HepG2 (cell line): ENCODE measurements around the gene ZNF615.

Experiments used
- CTCF ChIP-seq: sonication (generic); formaldehyde crosslinking; IDR thresholded peaks from 2 replicates; pipeline ENCODE4 v1.5.0; 2020; ENCODE audit warnings: mild to moderate bottlenecking, missing genetic modification reagents, moderate library complexity
- EZH2 ChIP-seq: conservative IDR thresholded peaks from 2 replicates; pipeline ENCODE4 v1.6.1; 2012; ENCODE audit warnings: mild to moderate bottlenecking, low read depth, low read length, moderate library complexity
- HOXA7 ChIP-seq: sonication (generic); formaldehyde crosslinking; IDR thresholded peaks from 2 replicates; pipeline ENCODE4 v1.8.1; 2022; ENCODE audit warnings: mild to moderate bottlenecking, missing genetic modification reagents, moderate library complexity
- MAFK ChIP-seq, 2 experiments: IDR thresholded peaks in 1 of 2; conservative IDR thresholded peaks in 1 of 2; 2 replicates each; pipeline ENCODE4 v1.6.1; 2011; ENCODE audit warnings: improper control_type of control experiment in 2 of 2, low read length in 2 of 2
- MAZ ChIP-seq, 2 experiments: sonication (generic) in 1 of 2; formaldehyde crosslinking in 1 of 2; IDR thresholded peaks; 2 replicates each; pipeline versions ENCODE4 v1.5.0 to v1.6.1; 2012 to 2020; ENCODE audit warnings: low read depth in 2 of 2, mild to moderate bottlenecking in 2 of 2, borderline replicate concordance in 1 of 2, improper control_type of control experiment in 1 of 2, low read length in 1 of 2, missing genetic modification reagents in 1 of 2, moderate library complexity in 1 of 2
- ONECUT2 ChIP-seq: sonication (generic); formaldehyde crosslinking; IDR thresholded peaks from 2 replicates; pipeline ENCODE4 v1.4.0; 2020; ENCODE audit warnings: missing genetic modification reagents
- POLR2A ChIP-seq, 2 experiments: IDR thresholded peaks; 2 replicates each; pipeline ENCODE4 v1.6.1; 2011; ENCODE audit warnings: low read depth in 2 of 2, low read length in 2 of 2, mild to moderate bottlenecking in 1 of 2, moderate library complexity in 1 of 2; ENCODE audit not compliant: insufficient read depth in 1 of 2
- RBAK ChIP-seq: sonication (generic); formaldehyde crosslinking; IDR thresholded peaks from 2 replicates; pipeline ENCODE4 v1.5.1; 2020; ENCODE audit warnings: mild to moderate bottlenecking, missing genetic modification reagents
- ZMAT3 ChIP-seq: sonication (generic); formaldehyde crosslinking; conservative IDR thresholded peaks from 2 replicates; pipeline ENCODE4 v1.7.0; 2021; ENCODE audit warnings: missing genetic modification reagents
- ZNF33A ChIP-seq: sonication (generic); formaldehyde crosslinking; IDR thresholded peaks from 2 replicates; pipeline ENCODE4 v1.5.1; 2020; ENCODE audit warnings: missing genetic modification reagents, mild to moderate bottlenecking, moderate library complexity, borderline replicate concordance
- ZNF577 ChIP-seq: sonication (generic); formaldehyde crosslinking; IDR thresholded peaks from 2 replicates; pipeline ENCODE4 v1.4.0; 2020; ENCODE audit warnings: mild to moderate bottlenecking, low read depth, missing genetic modification reagents, borderline replicate concordance
- TF ChIP-seq, protein P1 (sequence below): sonication (generic); formaldehyde crosslinking; IDR thresholded peaks from 2 replicates; pipeline ENCODE4 v1.4.0; 2020; ENCODE audit warnings: missing genetic modification reagents

DNA sequence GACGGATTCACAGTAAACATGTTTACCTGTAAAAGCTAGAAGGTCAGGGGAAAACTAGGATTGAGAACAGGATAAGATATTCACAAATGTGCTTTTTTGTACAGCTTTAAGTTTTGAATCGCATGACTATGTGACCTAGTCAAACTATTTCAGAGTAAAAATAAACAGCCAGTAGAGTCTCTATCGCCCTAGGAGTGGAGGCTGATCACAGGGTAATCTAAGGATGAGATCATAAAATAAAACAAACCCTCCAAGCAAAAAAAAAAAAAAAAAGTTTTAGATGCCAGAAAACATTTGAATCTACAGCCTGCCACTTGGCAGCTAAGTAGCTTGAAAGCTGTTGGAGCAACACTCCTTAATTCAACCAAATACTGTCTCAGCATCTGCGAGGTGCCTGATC, 48.2 kb downstream of the ZNF615 start:
- no peak for TF ChIP-seq MAFK (conservative IDR thresholded peaks at IDR 0.05 in 1 of 2, IDR thresholded peaks at IDR 0.05 in 1 of 2; ENCODE audit: low read length in 2 of 2)
- TF ChIP-seq CTCF (CRISPR knock-in tag) = no peak
- no peak for TF ChIP-seq ZMAT3 (CRISPR knock-in tag)
- no peak for TF ChIP-seq HOXA7 (CRISPR knock-in tag)
- no peak for TF ChIP-seq EZH2
- no peak for TF ChIP-seq ZNF577 (CRISPR knock-in tag)
- no peak for TF ChIP-seq POLR2A (IDR thresholded peaks at IDR 0.05; ENCODE audit: insufficient read depth in 1 of 2, low read depth in 2 of 2, low read length in 2 of 2)
- TF ChIP-seq, protein P1, sequence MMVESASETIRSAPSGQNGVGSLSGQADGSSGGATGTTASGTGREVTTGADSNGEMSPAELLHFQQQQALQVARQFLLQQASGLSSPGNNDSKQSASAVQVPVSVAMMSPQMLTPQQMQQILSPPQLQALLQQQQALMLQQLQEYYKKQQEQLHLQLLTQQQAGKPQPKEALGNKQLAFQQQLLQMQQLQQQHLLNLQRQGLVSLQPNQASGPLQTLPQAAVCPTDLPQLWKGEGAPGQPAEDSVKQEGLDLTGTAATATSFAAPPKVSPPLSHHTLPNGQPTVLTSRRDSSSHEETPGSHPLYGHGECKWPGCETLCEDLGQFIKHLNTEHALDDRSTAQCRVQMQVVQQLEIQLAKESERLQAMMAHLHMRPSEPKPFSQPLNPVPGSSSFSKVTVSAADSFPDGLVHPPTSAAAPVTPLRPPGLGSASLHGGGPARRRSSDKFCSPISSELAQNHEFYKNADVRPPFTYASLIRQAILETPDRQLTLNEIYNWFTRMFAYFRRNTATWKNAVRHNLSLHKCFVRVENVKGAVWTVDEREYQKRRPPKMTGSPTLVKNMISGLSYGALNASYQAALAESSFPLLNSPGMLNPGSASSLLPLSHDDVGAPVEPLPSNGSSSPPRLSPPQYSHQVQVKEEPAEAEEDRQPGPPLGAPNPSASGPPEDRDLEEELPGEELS (CRISPR knock-in tag) = no peak
- no peak for TF ChIP-seq MAZ (IDR thresholded peaks at IDR 0.05; ENCODE audit: borderline replicate concordance, low read depth, low read length)
- TF ChIP-seq MAZ (CRISPR knock-in tag; IDR thresholded peaks at IDR 0.05; ENCODE audit: low read depth) = no peak
- TF ChIP-seq ONECUT2 (CRISPR knock-in tag) = no peak
- TF ChIP-seq ZNF33A (CRISPR knock-in tag) = no peak
- no peak for TF ChIP-seq RBAK (CRISPR knock-in tag)
